ENCODE results near the gene KDR. TPM values are rescaled to one million over a fixed set of nuclear protein-coding genes. Genes with fewer than 3 reads are reported as not detected.

Gene KDR
- total RNA-seq, 1 donor from 2014 or later: 2.7 TPM

GRCh38 chr4:55069248-55069647 lies 56.1 kb downstream of the KDR start:
- Histone ChIP-seq H3K9ac (no peak overlapping the region), H3K4me3 (no peak overlapping the region), H4K20me1 (ENCODE audit: low read depth) (no peaks in the 10 kb centered on the region), H3K36me3 (no peaks in the 10 kb centered on the region), H3K27me3 (peaks cover 5% of the 10 kb centered on the region), H3F3A (ENCODE audit: low read depth) (no peaks in the 10 kb centered on the region), H3K4me1 (no peaks in the 10 kb centered on the region), H3K4me2 (no peak overlapping the region), H2AFZ (replicated peaks) (no peak overlapping the region), H3K27ac (no peak overlapping the region), H3K79me2 (ENCODE audit: low read depth) (no peaks in the 10 kb centered on the region), H3K9me3 (ENCODE audit: low read depth) (no peaks in the 10 kb centered on the region)
- Mint-ChIP-seq H3K4me1 (peaks cover 1% of the 10 kb centered on the region), H3K9me3 (no peaks in the 10 kb centered on the region), H3K4me3 (no peak overlapping the region), H3K27me3 (ENCODE audit: insufficient read depth, low read depth) (peaks cover 10% of the 10 kb centered on the region), H3K27ac (no peak overlapping the region), H3K36me3 (no peaks in the 10 kb centered on the region)
- TF ChIP-seq EZH2 (IDR thresholded peaks at IDR 0.05) (no peak), EZH2phosphoT487 (IDR thresholded peaks at IDR 0.05) (no peak), CTCF (IDR thresholded peaks at IDR 0.05) (no peak)
- no peak for DNase-seq (ENCODE audit: low spot score)

DNA sequence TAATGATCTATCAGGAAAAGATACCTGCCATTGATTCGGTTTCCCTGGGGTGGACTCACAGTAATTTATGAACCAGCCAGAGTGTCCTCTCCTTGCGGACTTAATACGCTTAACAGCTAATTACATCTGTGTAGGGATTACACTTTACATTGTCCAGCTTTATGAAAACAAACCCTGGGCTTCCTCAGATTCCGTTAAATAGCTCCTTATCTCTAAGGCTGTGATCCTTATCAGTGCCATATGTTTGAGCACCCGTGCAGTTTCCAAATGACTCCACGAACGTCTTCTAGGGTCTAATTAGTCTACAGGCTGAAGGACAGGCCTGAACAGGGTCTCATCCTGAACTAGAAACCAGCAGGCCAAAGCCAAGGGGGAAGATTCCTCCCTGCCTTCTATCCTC lies 56.9 kb downstream of the KDR start:
- Histone ChIP-seq H3K4me1 (no peaks in the 10 kb centered on the region), H3K9me3 (ENCODE audit: low read depth) (no peaks in the 10 kb centered on the region), H3K27ac (no peak overlapping the region), H3K79me2 (ENCODE audit: low read depth) (no peaks in the 10 kb centered on the region), H3K4me3 (no peak overlapping the region), H3K27me3 (peaks cover 1% of the 10 kb centered on the region), H4K20me1 (ENCODE audit: low read depth) (no peaks in the 10 kb centered on the region), H3K36me3 (no peaks in the 10 kb centered on the region), H2AFZ (replicated peaks) (no peak overlapping the region), H3K4me2 (no peak overlapping the region), H3F3A (ENCODE audit: low read depth) (no peaks in the 10 kb centered on the region), H3K9ac (no peak overlapping the region)
- H3K27me3 Mint-ChIP-seq (ENCODE audit: insufficient read depth, low read depth): peaks cover 7% of the 10 kb centered on the region
- H3K36me3 Mint-ChIP-seq: no peaks in the 10 kb centered on the region
- H3K27ac Mint-ChIP-seq: no peak overlapping the region
- no peaks in the 10 kb centered on the region for H3K4me1 Mint-ChIP-seq
- TF ChIP-seq EZH2phosphoT487 (IDR thresholded peaks at IDR 0.05): no peak
- no peak for TF ChIP-seq CTCF (IDR thresholded peaks at IDR 0.05)
- no peak for TF ChIP-seq EZH2 (IDR thresholded peaks at IDR 0.05)
- no peak for DNase-seq (ENCODE audit: low spot score)
- no peak overlapping the region for H3K4me3 Mint-ChIP-seq
- no peaks in the 10 kb centered on the region for H3K9me3 Mint-ChIP-seq

DNA sequence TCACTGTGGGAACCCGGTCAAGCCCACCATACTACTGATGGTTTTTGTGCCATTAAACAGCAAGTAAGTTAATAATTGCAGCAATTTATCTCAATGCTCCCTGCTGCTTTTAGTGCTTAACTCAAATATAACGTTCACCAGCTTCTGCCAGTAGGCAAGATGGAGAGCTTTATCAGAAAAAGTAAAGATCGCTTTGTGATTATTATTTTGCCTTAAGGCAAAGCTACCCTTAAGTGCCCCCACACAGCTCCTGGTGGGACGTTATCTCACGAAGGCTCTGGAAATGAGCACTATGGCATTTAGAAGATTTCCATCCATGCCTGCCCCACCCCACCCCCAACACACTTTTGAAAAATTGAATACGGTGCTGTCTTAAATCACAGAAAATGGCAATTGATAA lies 59.4 kb downstream of the KDR start:
- no peak overlapping the region for H3K4me2 ChIP-seq
- peaks cover 5% of the 10 kb centered on the region for H3K9me3 Mint-ChIP-seq
- H3K79me2 ChIP-seq (ENCODE audit: low read depth): no peaks in the 10 kb centered on the region
- no peaks in the 10 kb centered on the region for H3K4me1 Mint-ChIP-seq
- H3K27me3 ChIP-seq: no peaks in the 10 kb centered on the region
- H3K9ac ChIP-seq: no peak overlapping the region
- H3K36me3 Mint-ChIP-seq: no peaks in the 10 kb centered on the region
- no peak overlapping the region for H3K4me3 ChIP-seq
- peaks cover 6% of the 10 kb centered on the region for H3K27me3 Mint-ChIP-seq (ENCODE audit: insufficient read depth, low read depth)
- H3K27ac Mint-ChIP-seq: no peak overlapping the region
- no peaks in the 10 kb centered on the region for H3K4me1 ChIP-seq
- H2AFZ ChIP-seq (replicated peaks): no peak overlapping the region
- no peaks in the 10 kb centered on the region for H4K20me1 ChIP-seq (ENCODE audit: low read depth)
- DNase-seq (ENCODE audit: low spot score): no peak
- no peak overlapping the region for H3K4me3 Mint-ChIP-seq
- H3F3A ChIP-seq (ENCODE audit: low read depth): no peaks in the 10 kb centered on the region
- no peak overlapping the region for H3K27ac ChIP-seq
- no peaks in the 10 kb centered on the region for H3K9me3 ChIP-seq (ENCODE audit: low read depth)
- no peaks in the 10 kb centered on the region for H3K36me3 ChIP-seq
- TF ChIP-seq EZH2phosphoT487 (IDR thresholded peaks at IDR 0.05) (no peak), EZH2 (IDR thresholded peaks at IDR 0.05) (no peak)

GRCh38 chr4:55055529-55055928 lies 69.9 kb downstream of the KDR start:
- Mint-ChIP-seq H3K9me3 (peaks cover 3% of the 10 kb centered on the region), H3K27ac (no peak overlapping the region), H3K36me3 (no peaks in the 10 kb centered on the region), H3K27me3 (ENCODE audit: insufficient read depth, low read depth) (no peaks in the 10 kb centered on the region), H3K4me1 (no peaks in the 10 kb centered on the region), H3K4me3 (no peak overlapping the region)
- no peaks in the 10 kb centered on the region for H3K79me2 ChIP-seq (ENCODE audit: low read depth)
- TF ChIP-seq CTCF (IDR thresholded peaks at IDR 0.05): no peak
- no peaks in the 10 kb centered on the region for H3F3A ChIP-seq (ENCODE audit: low read depth)
- H3K36me3 ChIP-seq: no peaks in the 10 kb centered on the region
- no peak overlapping the region for H3K4me2 ChIP-seq
- H3K4me1 ChIP-seq: no peaks in the 10 kb centered on the region
- H3K27ac ChIP-seq: no peak overlapping the region
- DNase-seq (ENCODE audit: low spot score): no peak
- no peak overlapping the region for H3K4me3 ChIP-seq
- H4K20me1 ChIP-seq (ENCODE audit: low read depth): no peaks in the 10 kb centered on the region
- no peaks in the 10 kb centered on the region for H3K27me3 ChIP-seq
- H3K9me3 ChIP-seq (ENCODE audit: low read depth): no peaks in the 10 kb centered on the region
- H2AFZ ChIP-seq (replicated peaks): no peak overlapping the region
- no peak overlapping the region for H3K9ac ChIP-seq

Data from neural progenitor cell (in vitro differentiated cells).